OCI-LY1 (cell line): ENCODE measurements around the gene ABCC2.

Source experiments
- H2AFZ ChIP-seq: fragments of 200-600 bp; sonication (generic), shearing (Covaris generic); 2 replicates; pipeline ENCODE4 v1.6.0; 2014; ENCODE audit warnings: antibody characterized with exemption, mild to moderate bottlenecking, low read length
- H3F3A ChIP-seq: fragments of 200-600 bp; sonication (generic), shearing (Covaris generic); 2 replicates; pipeline ENCODE4 v1.6.0; 2014; ENCODE audit warnings: mild to moderate bottlenecking, antibody characterized with exemption, low read length, moderate library complexity; ENCODE audit not compliant: insufficient read depth
- H3K27ac ChIP-seq: fragments of 200-600 bp; sonication (generic); 2 replicates; pipeline ENCODE4 v1.5.1; 2014; ENCODE audit warnings: low read length, mixed run types, mild to moderate bottlenecking, low read depth; ENCODE audit not compliant: poor library complexity, severe bottlenecking
- H3K27me3 ChIP-seq: fragments of 200-600 bp; sonication (generic); 2 replicates; pipeline ENCODE4 v1.6.0; 2014; ENCODE audit warnings: antibody characterized with exemption, mild to moderate bottlenecking, low read length, moderate library complexity; ENCODE audit not compliant: insufficient read depth
- H3K36me3 ChIP-seq: fragments of 200-600 bp; sonication (generic); 2 replicates; pipeline ENCODE4 v1.6.1; 2014; ENCODE audit warnings: mild to moderate bottlenecking, antibody characterized with exemption, low read length, moderate library complexity, mixed read lengths; ENCODE audit not compliant: insufficient read depth
- H3K4me1 ChIP-seq: fragments of 200-600 bp; sonication (generic); 2 replicates; pipeline ENCODE4 v1.5.1; 2014; ENCODE audit warnings: mild to moderate bottlenecking, low read length, moderate library complexity; ENCODE audit not compliant: insufficient read depth, severe bottlenecking
- H3K4me2 ChIP-seq: fragments of 200-600 bp; sonication (generic), shearing (Covaris generic); 2 replicates; pipeline ENCODE4 v1.6.1; 2014; ENCODE audit warnings: low read length
- H3K4me3 ChIP-seq: fragments of 200-600 bp; sonication (generic); 2 replicates; pipeline ENCODE4 v1.5.1; 2014; ENCODE audit warnings: low read length, low read depth, mild to moderate bottlenecking, mixed read lengths; ENCODE audit not compliant: poor library complexity, severe bottlenecking
- H3K79me2 ChIP-seq: fragments of 200-600 bp; shearing (Covaris generic); 2 replicates; pipeline ENCODE4 v1.6.1; 2016; ENCODE audit warnings: mixed run types, low read length, mixed read lengths; ENCODE audit not compliant: insufficient read depth
- H3K9ac ChIP-seq: fragments of 200-600 bp; sonication (generic), shearing (Covaris generic); 2 replicates; pipeline ENCODE4 v1.6.1; 2014; ENCODE audit warnings: mild to moderate bottlenecking, low read length, mixed read lengths
- H3K9me2 ChIP-seq: fragments of 200-600 bp; sonication (generic), shearing (Covaris generic); 2 replicates; pipeline ENCODE4 v1.6.1; 2014; ENCODE audit warnings: low read depth, mild to moderate bottlenecking, low read length, mixed read lengths
- H3K9me3 ChIP-seq: fragments of 200-600 bp; shearing (Covaris generic); 2 replicates; pipeline ENCODE4 v1.6.1; 2014; ENCODE audit warnings: low read length, mixed read lengths
- H4K20me1 ChIP-seq: fragments of 200-600 bp; sonication (generic), shearing (Covaris generic); 2 replicates; pipeline ENCODE4 v1.6.0; 2016; ENCODE audit warnings: mild to moderate bottlenecking, low read length; ENCODE audit not compliant: insufficient read depth
- CTCF ChIP-seq: fragments of 200-600 bp; sonication (generic), shearing (Covaris generic); IDR thresholded peaks from 2 replicates; pipeline ENCODE4 v1.5.1; 2017; ENCODE audit warnings: mild to moderate bottlenecking, antibody characterized with exemption, low read length, moderate library complexity, mixed read lengths
- EZH2 ChIP-seq: fragments of 200-600 bp; sonication (generic), shearing (Covaris generic); IDR thresholded peaks from 2 replicates; pipeline ENCODE4 v1.8.0; 2017; ENCODE audit warnings: borderline replicate concordance, mixed run types, mild to moderate bottlenecking, antibody characterized with exemption, low read length, moderate library complexity, mixed read lengths

Gene ABCC2

GRCh38 chr10:99798031-99798430 is 15.6 kb downstream of the ABCC2 start:
- Histone ChIP-seq H3K36me3 (no peaks in the 10 kb centered on the region), H3K9me2 (no peaks in the 10 kb centered on the region), H3K4me1 (no peaks in the 10 kb centered on the region), H3K27ac (no peak overlapping the region), H2AFZ (no peak overlapping the region), H3K9ac (no peak overlapping the region), H3K79me2 (no peaks in the 10 kb centered on the region), H3K4me2 (no peak overlapping the region), H3K9me3 (no peaks in the 10 kb centered on the region), H3F3A (no peaks in the 10 kb centered on the region), H3K27me3 (no peaks in the 10 kb centered on the region), H3K4me3 (no peak overlapping the region), H4K20me1 (no peaks in the 10 kb centered on the region)
- TF ChIP-seq CTCF (no peak), EZH2 (no peak)

- Histone ChIP-seq H2AFZ (no peak overlapping the region), H3K9ac (no peak overlapping the region), H3K9me2 (no peaks in the 10 kb centered on the region), H3K4me1 (no peaks in the 10 kb centered on the region), H3K27ac (no peak overlapping the region), H4K20me1 (no peaks in the 10 kb centered on the region), H3K79me2 (no peaks in the 10 kb centered on the region), H3K36me3 (no peaks in the 10 kb centered on the region), H3F3A (no peaks in the 10 kb centered on the region), H3K27me3 (no peaks in the 10 kb centered on the region), H3K9me3 (no peaks in the 10 kb centered on the region), H3K4me2 (no peak overlapping the region), H3K4me3 (no peak overlapping the region)
- TF ChIP-seq EZH2 = no peak
- no peak for TF ChIP-seq CTCF
These were observed 16.5 kb downstream of the ABCC2 start for GRCh38 chr10:99798920-99799319.

GRCh38 chr10:99799613-99800012 is 17.2 kb downstream of the ABCC2 start:
- no peaks in the 10 kb centered on the region for H3K79me2 ChIP-seq
- no peaks in the 10 kb centered on the region for H3K9me3 ChIP-seq
- H2AFZ ChIP-seq = no peak overlapping the region
- H3K4me2 ChIP-seq = no peak overlapping the region
- TF ChIP-seq EZH2 = no peak
- TF ChIP-seq CTCF = no peak
- no peaks in the 10 kb centered on the region for H3K27me3 ChIP-seq
- H3K36me3 ChIP-seq = no peaks in the 10 kb centered on the region
- no peaks in the 10 kb centered on the region for H3K9me2 ChIP-seq
- H3K4me1 ChIP-seq = no peaks in the 10 kb centered on the region
- H3K9ac ChIP-seq = no peak overlapping the region
- no peaks in the 10 kb centered on the region for H3F3A ChIP-seq
- no peak overlapping the region for H3K4me3 ChIP-seq
- H3K27ac ChIP-seq = no peak overlapping the region
- no peaks in the 10 kb centered on the region for H4K20me1 ChIP-seq
